Measurements from ENCODE around the gene KLF11. TPM values are rescaled to one million over a fixed set of nuclear protein-coding genes. Genes with fewer than 3 reads are reported as not detected.

KLF11 gene
- total RNA-seq, 2 donors from 2014 or later, result 25.7 to 32.6 TPM

DNA sequence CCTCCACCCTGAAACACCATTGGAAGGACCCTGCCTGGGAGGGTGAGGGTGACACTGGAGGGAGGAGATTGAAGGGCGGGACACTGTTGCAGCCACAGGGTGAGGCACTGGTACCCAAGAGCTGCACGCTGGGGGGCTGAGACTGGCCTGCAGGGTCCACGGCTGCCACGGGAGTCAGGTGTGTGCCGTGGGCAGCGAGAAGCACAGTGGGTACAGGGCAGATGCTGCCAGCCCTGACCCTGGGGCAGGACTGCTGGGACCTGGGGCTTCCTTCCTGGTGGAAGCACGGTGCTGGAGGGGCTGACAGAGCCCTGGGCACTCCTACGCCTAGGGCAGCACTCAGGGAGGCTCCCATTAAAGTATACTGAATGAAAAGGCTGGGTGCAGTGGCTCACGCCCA lies 20.2 kb downstream of the KLF11 start:
- no peaks in the 10 kb centered on the region for H3K9me3 ChIP-seq
- DNase-seq (no peak), ATAC-seq (no peak)
- no peak overlapping the region for H3K27ac ChIP-seq
- H3K36me3 ChIP-seq (replicated peaks in 1 of 2; ENCODE audit: insufficient read depth in 1 of 2, low read depth in 2 of 2), result no peaks in the 10 kb centered on the region
- no peaks in the 10 kb centered on the region for H3K27me3 ChIP-seq
- 85 to 94% methylated on average over 2 to 9 of the region's 9 CpGs for WGBS, 2 donors
- H3K4me1 ChIP-seq, result peaks cover 5% of the 10 kb centered on the region
- no peak overlapping the region for H3K4me3 ChIP-seq
- intact Hi-C loops (cut with DNase I), result no loop called here
- no peak for TF ChIP-seq POLR2A (IDR thresholded peaks at IDR 0.05)
- TF ChIP-seq, protein P1, sequence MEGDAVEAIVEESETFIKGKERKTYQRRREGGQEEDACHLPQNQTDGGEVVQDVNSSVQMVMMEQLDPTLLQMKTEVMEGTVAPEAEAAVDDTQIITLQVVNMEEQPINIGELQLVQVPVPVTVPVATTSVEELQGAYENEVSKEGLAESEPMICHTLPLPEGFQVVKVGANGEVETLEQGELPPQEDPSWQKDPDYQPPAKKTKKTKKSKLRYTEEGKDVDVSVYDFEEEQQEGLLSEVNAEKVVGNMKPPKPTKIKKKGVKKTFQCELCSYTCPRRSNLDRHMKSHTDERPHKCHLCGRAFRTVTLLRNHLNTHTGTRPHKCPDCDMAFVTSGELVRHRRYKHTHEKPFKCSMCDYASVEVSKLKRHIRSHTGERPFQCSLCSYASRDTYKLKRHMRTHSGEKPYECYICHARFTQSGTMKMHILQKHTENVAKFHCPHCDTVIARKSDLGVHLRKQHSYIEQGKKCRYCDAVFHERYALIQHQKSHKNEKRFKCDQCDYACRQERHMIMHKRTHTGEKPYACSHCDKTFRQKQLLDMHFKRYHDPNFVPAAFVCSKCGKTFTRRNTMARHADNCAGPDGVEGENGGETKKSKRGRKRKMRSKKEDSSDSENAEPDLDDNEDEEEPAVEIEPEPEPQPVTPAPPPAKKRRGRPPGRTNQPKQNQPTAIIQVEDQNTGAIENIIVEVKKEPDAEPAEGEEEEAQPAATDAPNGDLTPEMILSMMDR (IDR thresholded peaks at IDR 0.05), result no peak

GRCh38 chr2:10064932-10065772 lies 21.8 kb downstream of the KLF11 start:
- TF ChIP-seq, protein P1 (IDR thresholded peaks at IDR 0.05), result no peak
- no peak for TF ChIP-seq POLR2A (IDR thresholded peaks at IDR 0.05)
- no peak overlapping the region for H3K4me3 ChIP-seq
- intact Hi-C loops (cut with DNase I), result no loop called here
- H3K36me3 ChIP-seq (replicated peaks in 1 of 2; ENCODE audit: insufficient read depth in 1 of 2, low read depth in 2 of 2), result no peaks in the 10 kb centered on the region
- DNase-seq, result no peak
- no peak for ATAC-seq
- no peaks in the 10 kb centered on the region for H3K9me3 ChIP-seq
- no peak overlapping the region for H3K27ac ChIP-seq
- no peaks in the 10 kb centered on the region for H3K27me3 ChIP-seq
- WGBS, 2 donors, result 84 to 90% methylated on average over 18 of the region's 18 CpGs
- H3K4me1 ChIP-seq, result peaks cover 2% of the 10 kb centered on the region

- intact Hi-C loops (cut with DNase I), result no loop called here
- Histone ChIP-seq H3K4me1 (no peaks in the 10 kb centered on the region), H3K27me3 (no peaks in the 10 kb centered on the region), H3K27ac (no peak overlapping the region), H3K36me3 (replicated peaks in 1 of 2; ENCODE audit: insufficient read depth in 1 of 2, low read depth in 2 of 2) (no peaks in the 10 kb centered on the region), H3K9me3 (no peaks in the 10 kb centered on the region), H3K4me3 (no peak overlapping the region)
- TF ChIP-seq, protein P1 (IDR thresholded peaks at IDR 0.05), result no peak
- TF ChIP-seq POLR2A (IDR thresholded peaks at IDR 0.05), result no peak
- no peak for DNase-seq
- ATAC-seq, result no peak
- WGBS, 2 donors, result 80 to 85% methylated on average over 6 of the region's 6 CpGs
These were observed 22.4 kb downstream of the KLF11 start for GRCh38 chr2:10065773-10066055.

DNA sequence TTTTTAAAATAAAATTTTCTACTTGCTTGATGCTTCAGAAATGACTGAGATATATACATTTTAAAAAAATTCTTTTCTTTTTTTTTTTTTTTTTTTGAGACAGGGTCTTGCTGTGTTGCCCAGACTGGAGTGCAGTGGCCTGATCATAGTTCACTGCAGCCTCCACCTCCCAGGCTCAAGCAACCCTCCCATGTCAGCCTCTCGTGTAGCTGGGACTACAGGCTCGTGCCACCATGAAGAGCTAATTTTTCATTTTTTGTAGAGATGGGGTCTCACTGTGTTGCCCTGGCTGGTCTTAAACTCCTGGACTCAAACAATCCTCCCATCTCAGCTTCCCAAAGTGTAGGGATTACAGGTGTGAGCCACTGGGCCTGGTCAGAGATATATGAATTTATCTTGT lies 24.0 kb downstream of the KLF11 start:
- no peak for TF ChIP-seq POLR2A (IDR thresholded peaks at IDR 0.05)
- TF ChIP-seq, protein P1 (IDR thresholded peaks at IDR 0.05), result no peak
- DNase-seq (no peak), ATAC-seq (no peak)
- Histone ChIP-seq H3K4me1 (peaks cover 3% of the 10 kb centered on the region), H3K27me3 (no peaks in the 10 kb centered on the region), H3K36me3 (replicated peaks in 1 of 2; ENCODE audit: insufficient read depth in 1 of 2, low read depth in 2 of 2) (no peaks in the 10 kb centered on the region), H3K9me3 (no peaks in the 10 kb centered on the region), H3K4me3 (no peak overlapping the region), H3K27ac (no peak overlapping the region)
- intact Hi-C loops (cut with DNase I), result no loop called here
- WGBS, 2 donors, result 63% methylated on average over 2 of the region's 2 CpGs; no CpG with 5 or more reads in 1 of the 2 donors

- Histone ChIP-seq H3K4me1 (peaks cover 9% of the 10 kb centered on the region), H3K27ac (no peak overlapping the region), H3K36me3 (replicated peaks in 1 of 2; ENCODE audit: insufficient read depth in 1 of 2, low read depth in 2 of 2) (no peaks in the 10 kb centered on the region), H3K27me3 (no peaks in the 10 kb centered on the region), H3K4me3 (no peak overlapping the region), H3K9me3 (no peaks in the 10 kb centered on the region)
- WGBS, 2 donors, result 81 to 96% methylated on average over 1 of the region's 1 CpG
- TF ChIP-seq POLR2A (IDR thresholded peaks at IDR 0.05), result no peak
- TF ChIP-seq, protein P1 (IDR thresholded peaks at IDR 0.05), result no peak
- ATAC-seq (no peak), DNase-seq (no peak)
- intact Hi-C loops (cut with DNase I), result no loop called here
These were observed 24.5 kb downstream of the KLF11 start for GRCh38 chr2:10067881-10068280.

Data from body of pancreas (tissue), 4 donors.